ENCODE results near the gene DPAGT1.

- TF ChIP-seq, protein P1, sequence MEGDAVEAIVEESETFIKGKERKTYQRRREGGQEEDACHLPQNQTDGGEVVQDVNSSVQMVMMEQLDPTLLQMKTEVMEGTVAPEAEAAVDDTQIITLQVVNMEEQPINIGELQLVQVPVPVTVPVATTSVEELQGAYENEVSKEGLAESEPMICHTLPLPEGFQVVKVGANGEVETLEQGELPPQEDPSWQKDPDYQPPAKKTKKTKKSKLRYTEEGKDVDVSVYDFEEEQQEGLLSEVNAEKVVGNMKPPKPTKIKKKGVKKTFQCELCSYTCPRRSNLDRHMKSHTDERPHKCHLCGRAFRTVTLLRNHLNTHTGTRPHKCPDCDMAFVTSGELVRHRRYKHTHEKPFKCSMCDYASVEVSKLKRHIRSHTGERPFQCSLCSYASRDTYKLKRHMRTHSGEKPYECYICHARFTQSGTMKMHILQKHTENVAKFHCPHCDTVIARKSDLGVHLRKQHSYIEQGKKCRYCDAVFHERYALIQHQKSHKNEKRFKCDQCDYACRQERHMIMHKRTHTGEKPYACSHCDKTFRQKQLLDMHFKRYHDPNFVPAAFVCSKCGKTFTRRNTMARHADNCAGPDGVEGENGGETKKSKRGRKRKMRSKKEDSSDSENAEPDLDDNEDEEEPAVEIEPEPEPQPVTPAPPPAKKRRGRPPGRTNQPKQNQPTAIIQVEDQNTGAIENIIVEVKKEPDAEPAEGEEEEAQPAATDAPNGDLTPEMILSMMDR (conservative IDR thresholded peaks at IDR 0.05; ENCODE audit: low read depth, low read length): no peak
- no peak for TF ChIP-seq EZH2 (IDR thresholded peaks at IDR 0.05; ENCODE audit: borderline replicate concordance, low read depth, low read length, poor library complexity, severe bottlenecking)
Measured at GRCh38 chr11:119062779-119063178, 38.9 kb downstream of the DPAGT1 start.
